Panc1 (cell line): Measurements from ENCODE around the gene ARMC3. TPM values are rescaled to one million over a fixed set of nuclear protein-coding genes. Genes with fewer than 3 reads are reported as not detected.

Source experiments
- ATAC-seq: fragments of 200-7000 bp; cut with Tn5 transposase; 2 replicates; pipeline ENCODE4 v1.9.1; 2020; ENCODE audit warnings: mild to moderate bottlenecking, moderate library complexity
- BruUV-seq: library from RNA; stranded (reverse); fragments of 400-500 nt; replicated peaks from 2 replicates; lab custom pipeline; 2021; lab: Mats Ljungman, UMichigan
- CTCF ChIA-PET: fragments of 300-600 bp; sonication (Branson Sonifier 250); formaldehyde crosslinking; loops from one replicate; lab custom pipeline; 2022; ENCODE audit warnings: antibody characterized with exemption; lab: Charles Lee
- POLR2A ChIA-PET: fragments of 300-600 bp; sonication (Branson Sonifier 250); formaldehyde crosslinking; loops from one replicate; lab custom pipeline; 2022; ENCODE audit warnings: antibody characterized with exemption; lab: Charles Lee
- DNase-seq: peaks from one replicate; pipeline ENCODE4 v3.0.0-alpha.2; 2010; ENCODE audit warnings: low read depth, low spot score
- H3K27ac ChIP-seq: 2 replicates; pipeline ENCODE4 v1.5.1; 2011; ENCODE audit warnings: mild to moderate bottlenecking, low read length, inconsistent platforms
- H3K27me3 ChIP-seq: fragments of 200-500 bp; sonication (Bioruptor generic); 2 replicates; pipeline ENCODE4 v1.6.0; 2014; ENCODE audit warnings: low read length, inconsistent platforms; ENCODE audit not compliant: control insufficient read depth, insufficient read depth
- H3K36me3 ChIP-seq: fragments of 200-500 bp; sonication (Bioruptor generic); 2 replicates; pipeline ENCODE4 v1.5.1; 2014; ENCODE audit warnings: inconsistent platforms, mild to moderate bottlenecking, low read length, moderate library complexity; ENCODE audit not compliant: control insufficient read depth, insufficient read depth
- H3K4me1 ChIP-seq: 2 replicates; pipeline ENCODE4 v1.5.1; 2011; ENCODE audit warnings: inconsistent platforms, mild to moderate bottlenecking, low read length, moderate library complexity; ENCODE audit not compliant: control insufficient read depth, insufficient read depth
- H3K4me3 ChIP-seq, 2 experiments: 2 replicates each; pipeline ENCODE4 v1.5.1; 2011 to 2012; ENCODE audit warnings: low read depth in 2 of 2, low read length in 2 of 2, mild to moderate bottlenecking in 2 of 2, inconsistent platforms in 1 of 2, moderate library complexity in 1 of 2
- H3K9me3 ChIP-seq: fragments of 200-500 bp; sonication (Bioruptor generic); 2 replicates; pipeline ENCODE4 v1.5.1; 2014; ENCODE audit warnings: low read depth, mild to moderate bottlenecking, inconsistent platforms, low read length, moderate library complexity; ENCODE audit not compliant: control insufficient read depth, insufficient read depth
- POLR2AphosphoS5 ChIP-seq: IDR thresholded peaks from 2 replicates; pipeline ENCODE4 v1.6.1; 2012; ENCODE audit warnings: mild to moderate bottlenecking, low read depth, low read length, moderate library complexity
- REST ChIP-seq, 2 experiments: IDR thresholded peaks; 2 replicates each; pipeline ENCODE4 v1.6.1; 2011 to 2012; ENCODE audit warnings: low read depth in 2 of 2, control low read depth in 1 of 2, low read length in 1 of 2, mild to moderate bottlenecking in 1 of 2, moderate library complexity in 1 of 2; ENCODE audit not compliant: insufficient read depth in 1 of 2
- SIN3A ChIP-seq: IDR thresholded peaks from 2 replicates; pipeline ENCODE4 v1.6.1; 2012; ENCODE audit warnings: low read depth, mild to moderate bottlenecking, low read length, moderate library complexity, borderline replicate concordance; ENCODE audit not compliant: insufficient read depth
- TCF7L2 ChIP-seq: IDR thresholded peaks from 2 replicates; pipeline ENCODE4 v1.6.1; 2011; ENCODE audit warnings: mild to moderate bottlenecking, low read depth, low read length, inconsistent platforms
- in situ Hi-C: cut with HindIII; loops from 2 replicates; pipeline ENCODE4 v1.10.0; 2016; ENCODE audit warnings: low sequenced_read_pairs, low pct_unique_long_range_greater_than_20kb
- intact Hi-C: fragments of 100-400 bp; cut with micrococcal nuclease; formaldehyde crosslinking; loops from one replicate; pipeline ENCODE4 v1.10.0; 2022; ENCODE audit not compliant: unreplicated experiment
- total RNA-seq: library from RNA; stranded (reverse); gene quantifications from one replicate; pipeline ENCODE4 v1.2.1, GENCODE V29; 2021; ENCODE audit not compliant: unreplicated experiment
- TF ChIP-seq, protein P1 (sequence below): fragments of 450-650 bp; IDR thresholded peaks from 2 replicates; pipeline ENCODE4 v1.5.1; 2017; ENCODE audit warnings: mild to moderate bottlenecking

Gene ARMC3
- total RNA-seq, 1 experiment from 2014 or later: 1.0 TPM

- H3K4me3 ChIP-seq: no peak overlapping the region
- ChIA-PET CTCF (no interaction called here), POLR2A (no interaction called here)
- TF ChIP-seq SIN3A (no peak), POLR2AphosphoS5 (no peak), TCF7L2 (no peak), REST (IDR thresholded peaks at IDR 0.05; ENCODE audit: insufficient read depth in 1 of 2, low read depth in 2 of 2, low read length in 1 of 2) (no peak)
- TF ChIP-seq, protein P1, sequence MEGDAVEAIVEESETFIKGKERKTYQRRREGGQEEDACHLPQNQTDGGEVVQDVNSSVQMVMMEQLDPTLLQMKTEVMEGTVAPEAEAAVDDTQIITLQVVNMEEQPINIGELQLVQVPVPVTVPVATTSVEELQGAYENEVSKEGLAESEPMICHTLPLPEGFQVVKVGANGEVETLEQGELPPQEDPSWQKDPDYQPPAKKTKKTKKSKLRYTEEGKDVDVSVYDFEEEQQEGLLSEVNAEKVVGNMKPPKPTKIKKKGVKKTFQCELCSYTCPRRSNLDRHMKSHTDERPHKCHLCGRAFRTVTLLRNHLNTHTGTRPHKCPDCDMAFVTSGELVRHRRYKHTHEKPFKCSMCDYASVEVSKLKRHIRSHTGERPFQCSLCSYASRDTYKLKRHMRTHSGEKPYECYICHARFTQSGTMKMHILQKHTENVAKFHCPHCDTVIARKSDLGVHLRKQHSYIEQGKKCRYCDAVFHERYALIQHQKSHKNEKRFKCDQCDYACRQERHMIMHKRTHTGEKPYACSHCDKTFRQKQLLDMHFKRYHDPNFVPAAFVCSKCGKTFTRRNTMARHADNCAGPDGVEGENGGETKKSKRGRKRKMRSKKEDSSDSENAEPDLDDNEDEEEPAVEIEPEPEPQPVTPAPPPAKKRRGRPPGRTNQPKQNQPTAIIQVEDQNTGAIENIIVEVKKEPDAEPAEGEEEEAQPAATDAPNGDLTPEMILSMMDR: no peak
- H3K4me1 ChIP-seq: no peaks in the 10 kb centered on the region
- ATAC-seq: no peak
- H3K27ac ChIP-seq: no peak overlapping the region
- DNase-seq: no peak
- BruUV-seq: no TSS peak
- in situ Hi-C loops (no loop called here), intact Hi-C loops (no loop called here)
- H3K27me3 ChIP-seq: no peaks in the 10 kb centered on the region
- no peaks in the 10 kb centered on the region for H3K9me3 ChIP-seq
- no peaks in the 10 kb centered on the region for H3K36me3 ChIP-seq
These were observed 28.5 kb upstream of the ARMC3 start for GRCh38 chr10:22899307-22899706.

GRCh38 chr10:22899775-22900174 lies 28.1 kb upstream of the ARMC3 start:
- Histone ChIP-seq H3K27me3 (no peaks in the 10 kb centered on the region), H3K4me3 (no peak overlapping the region), H3K4me1 (no peaks in the 10 kb centered on the region), H3K36me3 (no peaks in the 10 kb centered on the region), H3K9me3 (no peaks in the 10 kb centered on the region), H3K27ac (no peak overlapping the region)
- in situ Hi-C loops: no loop called here
- no peak for TF ChIP-seq SIN3A
- no peak for TF ChIP-seq POLR2AphosphoS5
- TF ChIP-seq, protein P1: no peak
- TF ChIP-seq REST (IDR thresholded peaks at IDR 0.05; ENCODE audit: insufficient read depth in 1 of 2, low read depth in 2 of 2, low read length in 1 of 2): no peak
- TF ChIP-seq TCF7L2: no peak
- DNase-seq (no peak), ATAC-seq (no peak)
- CTCF ChIA-PET: no interaction called here
- intact Hi-C loops: no loop called here
- POLR2A ChIA-PET: no interaction called here
- no TSS peak for BruUV-seq
